ENCODE measurements around the gene PALM3.
A peak's percentile ranks its signal among the peaks of the same experiment; 100 is the strongest.
"Not testable (repeated sequence)": the region's sequence is repeated elsewhere in the genome, so short reads cannot be mapped to it uniquely, and the experiment has no call there.

The PALM3 gene

GRCh38 chr19:14030997-14031718, 30.7 kb downstream of the PALM3 start:
- DNase-seq (ENCODE audit: low read depth): no peak

GRCh38 chr19:14028901-14029300, 33.0 kb downstream of the PALM3 start:
- DNase-seq (ENCODE audit: low read depth): no peak

GRCh38 chr19:14027856-14028450, 33.9 kb downstream of the PALM3 start, which contains the start of gene RLN3:
Gene RLN3, plus strand, starts transcription at chr19:14028148. Its CDS starts 57 bp downstream, at chr19:14028205.
- no peak for DNase-seq (ENCODE audit: low read depth)

- not testable (repeated sequence) for DNase-seq (ENCODE audit: low read depth)
Observed at GRCh38 chr19:14026652-14027192, 35.2 kb downstream of the PALM3 start.

- DNase-seq (ENCODE audit: low read depth): no peak
Observed at GRCh38 chr19:14023404-14024235, 38.3 kb downstream of the PALM3 start.

- DNase-seq (ENCODE audit: low read depth): no peak
Observed at GRCh38 chr19:14022469-14022868, 39.4 kb downstream of the PALM3 start.

GRCh38 chr19:14021474-14021873, 40.4 kb downstream of the PALM3 start:
- DNase-seq (ENCODE audit: low read depth): no peak

- DNase-seq (ENCODE audit: low read depth): not testable (repeated sequence)
Observed at GRCh38 chr19:14019739-14020138, 42.1 kb downstream of the PALM3 start.

- no peak for DNase-seq (ENCODE audit: low read depth)
Observed at GRCh38 chr19:14019100-14019499, 42.8 kb downstream of the PALM3 start.

- no peak for DNase-seq (ENCODE audit: low read depth)
Observed at GRCh38 chr19:14015524-14016035, 46.3 kb downstream of the PALM3 start.

- DNase-seq (ENCODE audit: low read depth): no peak
Observed at GRCh38 chr19:14012378-14012915, 49.4 kb downstream of the PALM3 start.

- no peak for DNase-seq (ENCODE audit: low read depth)
Observed at GRCh38 chr19:14006766-14007562, 54.9 kb downstream of the PALM3 start.

- DNase-seq (ENCODE audit: low read depth): peak; percentile 100
Observed at GRCh38 chr19:14006085-14006765, 55.7 kb downstream of the PALM3 start, which contains the start of gene RFX1. Gene RFX1, minus strand, starts transcription at chr19:14006320. Its CDS starts 12,477 bp downstream, at chr19:13993843.

- DNase-seq (ENCODE audit: low read depth): peak; percentile 28
Observed at GRCh38 chr19:14005349-14006084, 56.4 kb downstream of the PALM3 start.

- DNase-seq (ENCODE audit: low read depth): no peak
Observed at GRCh38 chr19:14004619-14005348, 57.1 kb downstream of the PALM3 start.

All from non-pigmented ciliary epithelial cell (primary cell).